Measurements from ENCODE around the gene TRPM3.

Gene TRPM3

DNA sequence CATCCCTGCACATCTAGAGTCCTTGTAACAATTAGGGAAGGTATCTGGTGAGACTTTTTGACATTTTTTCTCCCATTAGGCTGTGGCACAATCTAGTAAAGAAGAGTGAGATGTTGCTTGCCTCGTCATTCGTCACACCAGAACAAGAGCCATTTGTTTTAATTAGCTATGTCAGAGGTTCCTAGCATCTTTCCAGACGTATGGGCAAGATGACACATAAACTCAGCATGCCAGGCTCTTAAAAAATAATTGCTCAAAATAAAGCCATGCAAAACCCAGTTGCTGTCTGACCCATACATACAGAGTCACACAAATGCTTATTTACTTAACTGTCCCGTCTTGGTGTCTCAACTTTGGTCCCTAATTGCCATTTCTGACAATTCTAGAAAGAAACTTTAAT is 125.9 kb downstream of the TRPM3 start:
- H3K27me3 ChIP-seq (ENCODE audit: insufficient read depth, poor library complexity, severe bottlenecking) = no peaks in the 10 kb centered on the region
- no peak overlapping the region for H3K4me3 ChIP-seq (replicated peaks; ENCODE audit: insufficient read depth, low read length)
- H3K27ac ChIP-seq (replicated peaks) = no peak overlapping the region
- DNase-seq (ENCODE audit: low read depth in 1 of 2, low spot score in 1 of 2) = no peak
- no peak for TF ChIP-seq POLR2AphosphoS5 (IDR thresholded peaks at IDR 0.05; ENCODE audit: low read depth)
- no peak for TF ChIP-seq GABPA (IDR thresholded peaks at IDR 0.05; ENCODE audit: low read depth)
- TF ChIP-seq, protein P1, sequence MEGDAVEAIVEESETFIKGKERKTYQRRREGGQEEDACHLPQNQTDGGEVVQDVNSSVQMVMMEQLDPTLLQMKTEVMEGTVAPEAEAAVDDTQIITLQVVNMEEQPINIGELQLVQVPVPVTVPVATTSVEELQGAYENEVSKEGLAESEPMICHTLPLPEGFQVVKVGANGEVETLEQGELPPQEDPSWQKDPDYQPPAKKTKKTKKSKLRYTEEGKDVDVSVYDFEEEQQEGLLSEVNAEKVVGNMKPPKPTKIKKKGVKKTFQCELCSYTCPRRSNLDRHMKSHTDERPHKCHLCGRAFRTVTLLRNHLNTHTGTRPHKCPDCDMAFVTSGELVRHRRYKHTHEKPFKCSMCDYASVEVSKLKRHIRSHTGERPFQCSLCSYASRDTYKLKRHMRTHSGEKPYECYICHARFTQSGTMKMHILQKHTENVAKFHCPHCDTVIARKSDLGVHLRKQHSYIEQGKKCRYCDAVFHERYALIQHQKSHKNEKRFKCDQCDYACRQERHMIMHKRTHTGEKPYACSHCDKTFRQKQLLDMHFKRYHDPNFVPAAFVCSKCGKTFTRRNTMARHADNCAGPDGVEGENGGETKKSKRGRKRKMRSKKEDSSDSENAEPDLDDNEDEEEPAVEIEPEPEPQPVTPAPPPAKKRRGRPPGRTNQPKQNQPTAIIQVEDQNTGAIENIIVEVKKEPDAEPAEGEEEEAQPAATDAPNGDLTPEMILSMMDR (IDR thresholded peaks at IDR 0.05; ENCODE audit: insufficient read depth, low read length) = no peak
- no peak for TF ChIP-seq SPI1 (IDR thresholded peaks at IDR 0.05; ENCODE audit: borderline replicate concordance, low read depth)
- TF ChIP-seq, protein P2, sequence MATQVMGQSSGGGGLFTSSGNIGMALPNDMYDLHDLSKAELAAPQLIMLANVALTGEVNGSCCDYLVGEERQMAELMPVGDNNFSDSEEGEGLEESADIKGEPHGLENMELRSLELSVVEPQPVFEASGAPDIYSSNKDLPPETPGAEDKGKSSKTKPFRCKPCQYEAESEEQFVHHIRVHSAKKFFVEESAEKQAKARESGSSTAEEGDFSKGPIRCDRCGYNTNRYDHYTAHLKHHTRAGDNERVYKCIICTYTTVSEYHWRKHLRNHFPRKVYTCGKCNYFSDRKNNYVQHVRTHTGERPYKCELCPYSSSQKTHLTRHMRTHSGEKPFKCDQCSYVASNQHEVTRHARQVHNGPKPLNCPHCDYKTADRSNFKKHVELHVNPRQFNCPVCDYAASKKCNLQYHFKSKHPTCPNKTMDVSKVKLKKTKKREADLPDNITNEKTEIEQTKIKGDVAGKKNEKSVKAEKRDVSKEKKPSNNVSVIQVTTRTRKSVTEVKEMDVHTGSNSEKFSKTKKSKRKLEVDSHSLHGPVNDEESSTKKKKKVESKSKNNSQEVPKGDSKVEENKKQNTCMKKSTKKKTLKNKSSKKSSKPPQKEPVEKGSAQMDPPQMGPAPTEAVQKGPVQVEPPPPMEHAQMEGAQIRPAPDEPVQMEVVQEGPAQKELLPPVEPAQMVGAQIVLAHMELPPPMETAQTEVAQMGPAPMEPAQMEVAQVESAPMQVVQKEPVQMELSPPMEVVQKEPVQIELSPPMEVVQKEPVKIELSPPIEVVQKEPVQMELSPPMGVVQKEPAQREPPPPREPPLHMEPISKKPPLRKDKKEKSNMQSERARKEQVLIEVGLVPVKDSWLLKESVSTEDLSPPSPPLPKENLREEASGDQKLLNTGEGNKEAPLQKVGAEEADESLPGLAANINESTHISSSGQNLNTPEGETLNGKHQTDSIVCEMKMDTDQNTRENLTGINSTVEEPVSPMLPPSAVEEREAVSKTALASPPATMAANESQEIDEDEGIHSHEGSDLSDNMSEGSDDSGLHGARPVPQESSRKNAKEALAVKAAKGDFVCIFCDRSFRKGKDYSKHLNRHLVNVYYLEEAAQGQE (IDR thresholded peaks at IDR 0.05; ENCODE audit: insufficient replicate concordance, low read depth) = no peak

DNA sequence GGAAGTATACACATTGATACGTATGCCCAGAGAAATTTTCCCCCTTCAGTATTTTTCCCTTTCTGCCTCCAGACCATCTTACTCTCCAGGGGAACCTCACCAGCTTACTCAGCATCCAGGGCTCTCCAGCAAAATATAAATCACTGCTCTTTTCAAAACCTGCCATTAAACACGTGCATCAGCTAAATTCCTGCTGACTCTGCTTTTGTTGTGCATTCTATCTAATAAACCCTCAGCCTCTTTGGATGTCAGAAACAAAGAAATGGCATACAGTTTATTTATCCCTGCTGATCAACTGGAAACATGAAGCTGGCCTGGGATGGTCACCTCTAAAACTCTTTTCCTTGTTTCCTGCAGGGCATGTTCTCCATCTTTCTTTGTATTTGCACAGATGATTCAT is 126.8 kb downstream of the TRPM3 start:
- no peak for TF ChIP-seq POLR2AphosphoS5 (IDR thresholded peaks at IDR 0.05; ENCODE audit: low read depth)
- TF ChIP-seq SPI1 (IDR thresholded peaks at IDR 0.05; ENCODE audit: borderline replicate concordance, low read depth) = no peak
- TF ChIP-seq, protein P1 (IDR thresholded peaks at IDR 0.05; ENCODE audit: insufficient read depth, low read length) = no peak
- TF ChIP-seq, protein P2 (IDR thresholded peaks at IDR 0.05; ENCODE audit: insufficient replicate concordance, low read depth) = no peak
- no peak for TF ChIP-seq GABPA (IDR thresholded peaks at IDR 0.05; ENCODE audit: low read depth)
- Histone ChIP-seq H3K27me3 (ENCODE audit: insufficient read depth, poor library complexity, severe bottlenecking) (no peaks in the 10 kb centered on the region), H3K4me3 (replicated peaks; ENCODE audit: insufficient read depth, low read length) (no peak overlapping the region), H3K27ac (replicated peaks) (no peak overlapping the region)
- DNase-seq (ENCODE audit: low read depth in 1 of 2, low spot score in 1 of 2) = no peak

DNA sequence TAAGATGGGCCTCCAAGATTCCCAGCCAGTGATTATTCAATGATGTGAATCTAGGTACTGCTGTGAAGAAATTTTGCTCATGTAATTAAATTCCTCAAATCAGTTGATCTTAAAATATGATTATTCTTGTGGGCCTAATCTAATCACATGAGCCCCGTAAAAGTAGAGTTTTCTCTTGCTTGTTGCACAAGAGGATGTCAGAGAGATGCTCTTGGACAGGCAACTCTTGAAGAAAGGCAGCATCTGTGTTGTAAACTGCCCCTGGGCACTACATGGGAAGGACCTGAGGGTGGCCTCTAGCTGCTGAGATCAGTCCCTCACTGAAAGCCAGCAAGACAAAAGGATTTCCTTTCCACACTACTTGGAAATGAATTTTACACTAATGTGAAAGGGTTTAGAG is 132.9 kb downstream of the TRPM3 start:
- no peak overlapping the region for H3K4me3 ChIP-seq (replicated peaks; ENCODE audit: insufficient read depth, low read length)
- H3K27ac ChIP-seq (replicated peaks) = no peak overlapping the region
- TF ChIP-seq, protein P2 (IDR thresholded peaks at IDR 0.05; ENCODE audit: insufficient replicate concordance, low read depth) = no peak
- TF ChIP-seq SPI1 (IDR thresholded peaks at IDR 0.05; ENCODE audit: borderline replicate concordance, low read depth) = no peak
- TF ChIP-seq, protein P1 (IDR thresholded peaks at IDR 0.05; ENCODE audit: insufficient read depth, low read length) = no peak
- no peak for TF ChIP-seq GABPA (IDR thresholded peaks at IDR 0.05; ENCODE audit: low read depth)
- TF ChIP-seq POLR2AphosphoS5 (IDR thresholded peaks at IDR 0.05; ENCODE audit: low read depth) = no peak
- DNase-seq (ENCODE audit: low read depth in 1 of 2, low spot score in 1 of 2) = no peak
- H3K27me3 ChIP-seq (ENCODE audit: insufficient read depth, poor library complexity, severe bottlenecking) = no peaks in the 10 kb centered on the region
